ENCODE results near the gene TDRD9.
A peak's percentile ranks its signal among the peaks of the same experiment; 100 is the strongest.

Gene TDRD9

GRCh38 chr14:104031384-104031783 lies 103.1 kb downstream of the TDRD9 start:
- DNase-seq (ENCODE audit: low read depth), result no peak

GRCh38 chr14:104034976-104035699 lies 106.9 kb downstream of the TDRD9 start:
- DNase-seq (ENCODE audit: low read depth), result no peak

GRCh38 chr14:104036212-104036611 lies 108.0 kb downstream of the TDRD9 start:
- no peak for DNase-seq (ENCODE audit: low read depth)

DNA sequence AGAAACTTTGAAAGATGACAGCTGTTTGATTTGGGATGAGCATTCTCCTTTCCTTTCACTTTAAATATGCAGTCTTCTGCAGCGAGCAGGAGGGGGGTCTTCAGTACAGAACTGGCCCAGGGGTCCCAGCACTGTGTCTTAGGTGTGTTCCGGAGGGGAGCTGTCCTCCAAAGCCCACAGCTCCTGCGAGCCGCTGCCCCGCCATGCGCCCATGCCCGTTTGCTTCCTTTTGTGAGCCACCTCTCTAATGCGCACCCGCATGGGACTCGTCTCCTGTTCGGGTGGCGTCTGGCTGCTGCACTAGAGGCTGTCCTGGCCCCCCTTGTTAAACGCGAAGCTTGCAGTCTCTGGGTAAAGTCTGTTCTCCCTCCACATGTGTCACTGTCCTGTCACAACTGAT lies 108.8 kb downstream of the TDRD9 start:
- no peak for DNase-seq (ENCODE audit: low read depth)

DNA sequence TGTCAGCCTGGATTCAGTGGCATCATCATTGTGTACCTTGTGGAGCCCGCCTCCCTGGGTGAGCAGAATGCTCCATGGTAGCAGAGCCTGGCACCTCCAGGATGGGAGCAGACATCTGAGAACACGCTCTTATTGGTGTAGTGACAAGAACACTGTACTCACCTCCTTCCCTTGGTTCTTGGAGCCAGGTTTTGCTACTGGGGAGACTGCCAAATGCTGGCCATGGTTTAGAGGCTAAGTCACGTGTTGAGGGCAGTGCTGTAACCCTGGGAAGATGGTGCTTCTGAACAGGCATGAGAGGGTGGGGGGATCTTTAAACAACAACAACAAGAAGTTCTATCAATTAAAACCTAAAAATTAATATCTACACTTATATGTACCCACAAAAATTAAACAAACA lies 109.6 kb downstream of the TDRD9 start:
- DNase-seq (ENCODE audit: low read depth), result no peak

DNA sequence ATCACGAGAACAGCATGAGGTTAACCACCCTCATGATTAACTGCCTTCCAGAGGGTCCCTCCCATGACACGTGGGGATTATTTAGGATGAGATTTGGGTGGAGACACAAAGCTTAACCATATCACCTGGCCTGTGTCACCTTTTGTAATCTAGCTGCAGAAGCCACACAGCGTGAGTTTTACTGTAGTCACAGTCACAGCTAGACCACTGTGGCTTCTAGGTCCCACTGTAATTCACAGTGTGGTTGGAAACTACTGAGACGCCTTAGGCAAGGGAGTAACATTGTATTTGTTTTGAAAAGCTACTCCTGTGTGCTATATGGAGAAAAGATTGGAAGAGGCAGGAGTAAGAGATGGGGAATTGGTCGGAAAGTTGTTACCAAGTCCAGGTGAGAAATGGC lies 111.0 kb downstream of the TDRD9 start:
- no peak for DNase-seq (ENCODE audit: low read depth)

- DNase-seq (ENCODE audit: low read depth), result no peak
These were observed 112.3 kb downstream of the TDRD9 start for GRCh38 chr14:104040539-104040938.

- DNase-seq (ENCODE audit: low read depth), result no peak
These were observed 113.3 kb downstream of the TDRD9 start for GRCh38 chr14:104041430-104042104.

- no peak for DNase-seq (ENCODE audit: low read depth)
These were observed 115.8 kb downstream of the TDRD9 start for GRCh38 chr14:104044016-104044415.

DNA sequence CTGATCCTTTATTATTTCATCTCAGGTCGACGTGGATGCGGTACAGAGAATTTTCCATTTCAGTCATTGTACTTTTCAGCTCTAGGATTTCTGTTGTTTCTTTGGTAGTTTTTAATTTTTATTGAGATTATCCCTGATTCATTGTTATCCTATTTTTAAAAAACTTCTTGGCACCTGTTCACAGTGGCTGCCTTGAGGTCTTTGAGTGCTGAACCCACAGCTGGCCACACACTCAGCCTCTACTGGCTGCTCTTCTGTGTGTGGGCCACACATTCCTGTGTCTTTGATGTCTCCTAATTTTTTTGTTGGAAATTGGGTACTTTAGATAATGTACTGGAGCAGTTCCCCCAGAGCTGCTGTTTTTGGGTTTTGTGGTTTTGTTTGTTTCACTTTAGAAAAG lies 119.5 kb downstream of the TDRD9 start:
- no peak for DNase-seq (ENCODE audit: low read depth)

- peak; percentile 89 for DNase-seq (ENCODE audit: low read depth)
These were observed 120.7 kb downstream of the TDRD9 start for GRCh38 chr14:104048758-104049507.

GRCh38 chr14:104049576-104050240 lies 121.5 kb downstream of the TDRD9 start:
- DNase-seq (ENCODE audit: low read depth), result no peak

- DNase-seq (ENCODE audit: low read depth), result no peak
These were observed 123.0 kb downstream of the TDRD9 start for GRCh38 chr14:104051092-104051813.

DNA sequence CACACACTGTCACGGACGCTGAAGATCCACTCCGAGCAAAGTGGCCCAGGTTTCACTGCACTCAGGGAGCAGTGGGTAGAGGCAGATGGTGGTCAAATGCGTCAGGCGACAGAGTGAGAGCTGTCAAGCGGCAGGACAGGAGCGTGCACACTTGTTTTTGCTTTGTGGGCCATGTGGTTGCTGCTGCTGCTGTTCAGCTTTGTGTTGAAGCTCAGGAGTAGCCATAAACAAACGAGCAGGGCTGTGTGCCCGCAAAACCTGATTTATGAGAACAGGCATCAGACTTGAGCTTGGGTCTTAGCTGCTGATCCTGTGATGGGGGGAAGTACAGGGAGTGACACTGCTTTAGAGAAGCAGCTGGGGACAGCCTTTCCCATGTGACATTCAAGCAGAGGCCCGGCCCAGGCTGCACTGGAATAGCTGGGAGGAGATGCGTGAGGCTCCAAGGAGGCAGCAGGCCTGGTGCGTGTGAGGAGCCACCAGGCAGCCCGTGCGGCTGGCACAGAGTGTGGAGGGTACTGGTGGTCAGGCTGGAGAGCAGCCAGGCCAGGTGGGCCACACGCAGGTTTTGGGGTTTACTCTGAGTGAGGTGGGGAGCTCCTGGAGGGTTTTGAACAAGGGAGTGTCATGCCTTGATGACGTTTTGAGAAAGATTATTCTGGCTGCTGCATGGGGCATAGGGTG lies 126.1 kb downstream of the TDRD9 start:
- DNase-seq (ENCODE audit: low read depth), result no peak

DNA sequence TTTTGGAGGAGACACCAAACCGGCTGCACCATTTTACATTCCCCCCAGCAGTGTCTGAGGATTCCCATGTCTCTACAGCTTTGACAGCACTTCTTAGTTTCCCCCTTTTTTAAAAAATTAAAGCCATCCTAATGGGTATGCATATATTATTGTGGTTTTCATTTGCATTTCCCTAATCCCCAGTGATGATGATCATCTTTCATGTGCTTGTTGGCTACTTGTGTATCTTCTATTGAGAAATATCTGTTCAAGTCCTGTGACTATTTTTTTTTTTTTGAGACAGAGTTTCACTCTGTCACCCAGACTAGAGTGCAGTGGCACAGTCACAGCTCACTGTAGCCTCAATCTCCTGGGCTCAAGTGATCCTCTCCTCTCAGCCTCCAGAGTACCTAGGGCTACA lies 134.0 kb downstream of the TDRD9 start:
- no peak for DNase-seq (ENCODE audit: low read depth)

GRCh38 chr14:104064003-104064402 lies 135.7 kb downstream of the TDRD9 start:
- DNase-seq (ENCODE audit: low read depth), result no peak

GRCh38 chr14:104066279-104066678 lies 138.0 kb downstream of the TDRD9 start:
- no peak for DNase-seq (ENCODE audit: low read depth)

DNA sequence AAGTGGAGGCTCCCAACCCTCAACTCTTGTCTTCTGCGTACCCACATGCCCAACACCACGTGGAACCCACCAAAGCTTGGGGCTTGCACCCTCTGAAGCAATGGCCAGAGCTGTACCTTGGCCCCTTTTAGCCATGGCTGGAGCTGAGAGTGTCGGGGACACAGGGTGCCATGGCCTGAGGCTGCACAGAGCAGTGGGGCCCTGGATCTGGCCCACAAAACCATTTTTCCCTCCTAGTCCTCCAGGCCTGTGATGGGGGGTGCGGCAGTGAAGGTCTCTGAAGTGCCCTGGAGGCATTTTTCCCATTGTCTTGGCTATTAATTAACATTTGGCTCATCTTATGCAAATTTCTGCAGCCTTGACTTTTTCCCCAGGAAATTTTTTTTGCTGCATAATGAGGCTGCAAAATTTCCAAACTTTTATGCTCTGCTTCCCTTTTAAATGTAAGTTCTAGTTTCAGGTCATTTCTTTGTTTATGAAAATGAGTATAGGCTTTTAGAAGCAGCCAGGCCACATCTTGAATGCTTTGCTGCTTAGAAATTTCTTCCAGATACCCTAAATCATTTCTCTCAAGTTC lies 138.6 kb downstream of the TDRD9 start:
- no peak for DNase-seq (ENCODE audit: low read depth)

DNA sequence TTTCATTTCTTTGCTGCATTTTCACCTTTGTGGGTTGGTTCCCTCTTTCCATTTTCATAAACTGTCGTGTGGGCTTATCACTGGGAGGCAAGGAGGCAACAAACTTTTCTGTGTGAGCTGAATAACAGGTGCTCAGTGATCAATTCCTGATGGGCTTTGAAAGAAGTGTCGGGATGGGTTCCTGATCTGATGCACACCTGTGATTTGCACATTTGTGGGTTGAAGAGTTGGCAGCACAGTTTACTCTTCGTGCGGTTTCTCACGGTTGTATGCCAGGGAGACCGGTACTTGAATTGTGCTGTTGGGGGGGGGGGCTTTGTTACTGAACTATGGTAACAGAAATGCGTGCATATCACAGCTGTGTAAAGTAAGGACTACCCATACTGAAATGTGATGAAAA lies 141.3 kb downstream of the TDRD9 start:
- DNase-seq (ENCODE audit: low read depth), result no peak

GRCh38 chr14:104072586-104072985 lies 144.3 kb downstream of the TDRD9 start:
- DNase-seq (ENCODE audit: low read depth), result no peak

DNA sequence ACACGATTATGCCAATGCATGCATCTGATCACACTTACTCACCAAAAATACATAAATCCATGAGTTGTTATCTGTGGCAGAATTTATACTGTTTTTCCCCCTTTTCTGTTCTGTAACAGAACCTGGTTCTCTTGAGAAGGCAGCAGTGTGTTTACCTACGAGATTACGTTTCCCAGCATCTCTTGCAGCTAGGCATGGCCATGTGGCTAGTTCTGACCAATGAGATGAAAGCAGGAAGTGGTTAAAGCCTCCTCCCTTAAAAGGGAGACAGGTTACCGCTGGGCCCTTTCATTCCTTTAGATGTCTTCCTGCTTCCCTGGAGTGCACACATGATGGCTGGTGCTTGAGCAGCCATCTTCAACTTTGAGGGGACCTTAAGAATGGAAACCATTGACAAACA lies 145.5 kb downstream of the TDRD9 start:
- DNase-seq (ENCODE audit: low read depth), result no peak
